GM18508 (cell line): ENCODE data around the gene GK.
"Not testable (repeated sequence)": the region's sequence is repeated elsewhere in the genome, so short reads cannot be mapped to it uniquely, and the experiment has no call there.

Experiments
- ATAC-seq: cut with Tn5 transposase; IDR thresholded peaks from one replicate; pipeline ENCODE4 v1.9.1; 2021; ENCODE audit warnings: moderate number of reproducible peaks; ENCODE audit not compliant: insufficient read depth, unreplicated experiment

GK gene

DNA sequence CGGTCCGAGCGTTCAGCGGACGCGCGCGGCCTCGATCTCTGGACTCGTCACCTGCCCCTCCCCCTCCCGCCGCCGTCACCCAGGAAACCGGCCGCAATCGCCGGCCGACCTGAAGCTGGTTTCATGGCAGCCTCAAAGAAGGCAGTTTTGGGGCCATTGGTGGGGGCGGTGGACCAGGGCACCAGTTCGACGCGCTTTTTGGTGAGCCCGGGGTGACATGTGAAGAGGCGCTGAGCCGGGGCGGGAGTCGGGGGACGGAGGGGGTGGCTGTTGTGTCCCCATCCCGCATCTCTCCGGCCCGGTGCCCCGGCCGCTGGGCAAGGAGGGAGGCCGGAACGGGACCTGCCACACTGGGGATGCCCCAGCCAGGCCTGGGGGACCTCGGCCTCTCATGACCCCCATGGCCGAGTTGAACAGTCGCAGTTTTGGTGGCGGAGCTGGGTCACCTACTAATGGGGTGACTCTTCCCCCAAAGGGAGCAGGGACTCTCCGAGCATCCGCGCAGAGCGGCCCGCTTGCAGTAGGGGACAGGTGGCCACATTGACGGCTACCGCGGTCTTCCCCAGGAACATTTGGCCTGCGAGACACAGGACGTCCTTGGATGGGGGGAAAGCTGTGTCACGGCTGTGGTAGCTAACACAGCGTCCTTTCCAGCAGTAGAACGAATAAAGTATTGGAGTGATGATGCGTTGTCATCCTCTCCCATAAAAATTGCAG is at the start of gene GK:
Gene GK (plus strand): TSS at position 9 of the 717 bp plus-strand sequence. CDS start 115 bp downstream, at position 124.
- peak; percentile 22 for ATAC-seq

DNA sequence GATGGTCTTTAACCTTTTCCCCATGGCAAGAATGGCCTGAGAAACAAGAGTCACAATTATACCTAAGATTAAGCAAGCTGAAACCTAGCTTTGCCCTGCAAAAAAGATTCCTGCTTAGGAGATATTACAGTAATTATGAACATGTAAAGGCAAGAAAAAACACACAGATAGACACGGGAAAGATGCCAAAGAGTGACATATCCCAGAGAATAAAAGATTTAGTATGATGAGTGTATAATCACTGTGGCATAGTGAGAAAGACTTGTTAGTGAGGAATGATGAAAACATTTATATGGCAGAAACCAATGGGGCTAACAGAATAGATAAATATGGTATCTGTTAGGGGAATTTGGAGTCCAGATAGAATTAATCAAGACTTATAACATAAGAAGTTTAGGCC is 46.1 kb upstream of the GK start:
- ATAC-seq, result no peak

GRCh38 chrX:30610026-30610425 is 43.2 kb upstream of the GK start:
- no peak for ATAC-seq

DNA sequence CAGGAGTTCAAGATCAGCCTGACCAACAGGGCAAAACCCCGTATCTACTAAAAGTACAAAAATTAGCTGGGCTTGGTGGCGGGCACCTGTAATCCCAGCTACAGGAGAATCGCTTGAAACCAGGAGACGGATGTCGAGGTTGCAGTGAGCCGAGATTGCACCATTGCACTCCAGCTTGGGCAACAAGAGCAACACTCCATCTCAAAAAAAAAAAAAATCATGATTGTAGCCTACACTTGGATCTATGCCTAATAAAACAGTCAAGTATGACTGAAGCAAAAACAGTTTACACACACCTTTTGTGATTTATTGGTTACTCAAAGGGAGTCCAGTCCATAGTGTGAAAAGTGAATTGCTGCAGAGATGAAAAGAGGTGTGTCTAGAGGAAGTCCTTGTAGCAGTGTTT is 41.0 kb upstream of the GK start:
- ATAC-seq, result no peak

- ATAC-seq, result no peak
Observed at GRCh38 chrX:30613721-30614120, 39.5 kb upstream of the GK start.

DNA sequence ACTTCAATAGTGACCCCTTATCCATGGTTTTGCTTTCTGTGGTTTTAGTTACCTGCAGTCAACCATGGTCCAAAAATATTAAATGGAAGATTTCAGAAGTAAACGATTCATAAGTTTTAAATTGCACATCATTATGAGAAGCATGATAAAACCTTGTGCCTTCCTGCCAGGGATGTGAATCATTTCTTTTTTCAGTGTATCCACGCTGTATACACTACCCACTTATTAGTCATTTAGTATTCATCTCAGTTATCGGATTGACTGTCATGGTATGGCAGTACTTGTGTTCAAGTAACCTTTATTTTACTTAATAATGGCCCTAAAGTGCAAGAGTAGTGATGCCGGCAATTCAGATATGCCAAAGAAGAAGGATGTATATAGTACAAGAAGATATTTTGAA is 38.0 kb upstream of the GK start:
- peak; percentile 97 for ATAC-seq

DNA sequence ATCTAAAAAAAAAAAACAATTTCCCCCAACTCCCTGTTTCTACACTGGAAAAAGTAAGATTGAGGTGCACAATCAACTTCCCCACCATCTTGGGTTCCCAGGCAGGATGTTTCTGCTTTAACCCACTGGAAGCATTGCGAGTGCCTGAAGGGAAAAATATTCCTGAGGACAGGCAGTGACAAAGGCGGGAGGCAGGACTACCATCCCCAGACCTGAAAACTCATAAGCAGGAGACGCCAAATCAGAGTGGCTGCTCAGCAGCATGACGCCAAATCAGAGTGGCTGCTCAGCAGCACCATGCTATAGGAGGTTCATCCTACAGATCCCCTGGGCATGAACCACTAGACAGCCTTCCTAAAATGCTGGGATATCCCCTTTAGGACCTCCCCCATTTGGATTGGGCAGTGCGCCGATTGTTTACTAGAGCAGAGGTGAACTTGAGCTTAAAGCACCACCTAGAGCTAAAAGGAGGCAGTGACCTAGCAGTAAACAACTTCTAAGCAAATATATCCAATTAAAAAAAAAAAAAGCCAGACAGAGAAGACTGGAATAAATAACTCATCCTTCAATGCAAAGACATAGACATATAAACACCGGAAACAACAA is 35.0 kb upstream of the GK start:
- no peak for ATAC-seq

DNA sequence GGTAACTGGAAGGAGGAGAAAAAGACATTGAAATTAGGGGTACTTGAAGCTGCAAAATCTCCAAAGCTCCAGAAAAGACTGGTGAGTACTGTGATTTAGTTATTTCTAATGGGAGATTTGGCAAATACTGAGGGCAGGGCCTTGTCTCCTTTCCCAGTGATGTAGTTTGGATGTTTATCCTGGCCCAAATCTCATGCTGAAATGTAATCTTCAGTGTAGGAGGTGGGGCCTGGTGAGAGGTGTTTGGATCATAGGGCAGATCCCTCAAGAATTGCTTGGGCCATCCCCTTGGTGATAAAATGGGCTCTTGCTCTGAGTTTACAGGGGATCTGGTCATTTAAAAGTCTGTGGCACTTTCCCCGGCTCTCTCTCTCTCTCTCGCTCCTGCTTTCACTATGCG is 33.1 kb upstream of the GK start:
- no peak for ATAC-seq

DNA sequence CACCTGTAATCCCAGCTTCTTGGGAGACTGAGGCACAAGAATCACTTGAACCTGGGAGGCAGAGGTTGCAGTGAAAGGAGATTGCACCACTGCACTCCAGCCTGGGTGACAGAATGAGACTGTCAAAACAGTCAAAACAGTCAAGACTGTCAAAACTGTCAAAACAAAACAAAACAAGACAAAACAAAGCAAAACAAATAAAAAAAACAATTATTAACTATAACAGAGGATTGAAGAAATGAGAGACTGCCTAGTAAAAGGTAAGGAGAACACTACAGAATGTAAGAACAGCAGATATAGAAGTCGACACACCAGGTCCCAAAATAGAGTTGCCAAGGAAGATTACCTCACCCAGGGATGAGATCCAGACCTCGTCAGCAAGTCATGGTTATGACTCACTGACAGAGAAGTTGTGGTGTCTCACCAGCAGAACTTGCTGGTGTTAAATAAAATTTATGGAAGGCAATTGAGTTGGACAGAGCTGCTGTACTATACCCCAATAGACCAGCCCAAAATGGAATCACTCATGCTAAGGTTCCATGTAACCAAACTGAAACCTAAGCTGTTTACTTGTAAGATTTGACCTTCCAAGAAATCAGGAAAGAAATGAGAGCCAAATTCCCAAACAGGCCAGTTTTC is 32.1 kb upstream of the GK start:
- no peak for ATAC-seq

- no peak for ATAC-seq
Observed at GRCh38 chrX:30622361-30622760, 30.9 kb upstream of the GK start.

DNA sequence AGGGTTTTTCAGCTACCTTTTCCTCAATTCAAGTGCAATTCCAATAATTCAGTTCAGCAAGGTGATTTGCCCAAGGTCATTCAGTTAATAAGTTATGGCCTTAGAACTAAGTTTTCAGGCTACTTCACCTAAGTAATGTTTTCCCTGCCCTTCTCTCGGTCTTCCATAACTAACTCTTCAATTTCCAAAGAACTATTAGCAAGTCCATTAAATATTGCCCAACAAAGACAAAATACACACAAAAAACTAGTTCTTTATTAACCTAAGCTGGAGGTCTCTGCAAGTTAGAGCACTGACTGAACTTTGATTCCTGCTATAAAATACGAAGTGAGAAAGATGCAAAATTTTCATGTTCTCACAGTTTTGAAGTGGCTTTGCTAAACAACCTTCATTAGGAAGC is 26.8 kb upstream of the GK start:
- ATAC-seq, result no peak

GRCh38 chrX:30627818-30628652 is 25.2 kb upstream of the GK start:
- no peak for ATAC-seq

DNA sequence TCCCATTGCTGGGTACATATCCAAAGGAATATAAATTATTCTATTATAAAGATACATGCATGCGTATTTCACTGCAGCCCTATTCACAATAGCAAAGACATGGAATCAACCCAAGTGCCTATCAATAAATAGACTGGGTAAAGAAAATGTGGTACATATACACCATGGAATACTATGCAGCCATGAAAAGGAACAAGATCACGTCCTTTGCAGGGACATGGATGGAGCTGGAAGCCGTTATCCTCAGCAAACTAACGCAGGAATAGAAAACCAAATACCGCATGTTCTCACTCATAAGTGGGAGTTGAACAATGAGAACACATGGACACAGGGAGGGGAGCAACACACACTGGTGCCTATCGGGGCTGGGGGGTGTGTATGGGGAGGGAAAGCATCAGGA is 19.2 kb upstream of the GK start:
- not testable (repeated sequence) for ATAC-seq

GRCh38 chrX:30635630-30636029 is 17.6 kb upstream of the GK start:
- no peak for ATAC-seq

GRCh38 chrX:30637874-30638815 is 15.1 kb upstream of the GK start:
- no peak for ATAC-seq

GRCh38 chrX:30639702-30640101 is 13.5 kb upstream of the GK start:
- ATAC-seq, result not testable (repeated sequence)

GRCh38 chrX:30642642-30643041 is 10.6 kb upstream of the GK start:
- no peak for ATAC-seq

- ATAC-seq, result no peak
Observed at GRCh38 chrX:30643313-30643821, 9.9 kb upstream of the GK start.

- peak; percentile 39 for ATAC-seq
Observed at GRCh38 chrX:30649859-30650258, 3.4 kb upstream of the GK start.
